Duodenal mucosa (tissue), 2 donors: ENCODE results near the gene ETV6.

Experiments used
- H3K27ac ChIP-seq: one replicate; pipeline ENCODE4 v1.7.0; 2013; ENCODE audit warnings: low read depth, low read length
- H3K27me3 ChIP-seq, 2 donors: one replicate each; pipeline ENCODE4 v1.7.0; 2013; ENCODE audit warnings: low read length in 2 of 2, control low read depth in 1 of 2; ENCODE audit not compliant: insufficient read depth in 2 of 2, control insufficient read depth in 1 of 2
- H3K36me3 ChIP-seq, 2 donors: one replicate each; pipeline ENCODE4 v1.7.0; 2013; ENCODE audit warnings: low read length in 2 of 2, control low read depth in 1 of 2; ENCODE audit not compliant: insufficient read depth in 2 of 2, control insufficient read depth in 1 of 2
- H3K4me1 ChIP-seq, 2 donors: one replicate each; pipeline ENCODE4 v1.7.0; 2013; ENCODE audit warnings: low read length in 2 of 2, control low read depth in 1 of 2; ENCODE audit not compliant: insufficient read depth in 2 of 2, control insufficient read depth in 1 of 2
- H3K4me3 ChIP-seq, 2 donors: one replicate each; pipeline ENCODE4 v1.7.0; 2013; ENCODE audit warnings: low read length in 2 of 2, low read depth in 1 of 2
- H3K9ac ChIP-seq, 2 donors: one replicate each; pipeline ENCODE4 v1.7.0; 2013; ENCODE audit warnings: low read length in 2 of 2, low read depth in 1 of 2
- H3K9me3 ChIP-seq, 2 donors: one replicate each; pipeline ENCODE4 v1.7.0; 2013; ENCODE audit warnings: low read length in 2 of 2, control low read depth in 1 of 2; ENCODE audit not compliant: control insufficient read depth in 1 of 2

The ETV6 gene

GRCh38 chr12:11641522-11641921 is 8.0 kb upstream of the ETV6 start:
- Histone ChIP-seq H3K4me1 (no peaks in the 10 kb centered on the region), H3K27me3 (no peaks in the 10 kb centered on the region), H3K27ac (no peak overlapping the region), H3K36me3 (no peaks in the 10 kb centered on the region), H3K9ac (no peak overlapping the region), H3K4me3 (no peak overlapping the region), H3K9me3 (no peaks in the 10 kb centered on the region)

GRCh38 chr12:11642785-11643184 is 6.7 kb upstream of the ETV6 start:
- no peaks in the 10 kb centered on the region for H3K36me3 ChIP-seq
- no peaks in the 10 kb centered on the region for H3K4me1 ChIP-seq
- no peak overlapping the region for H3K9ac ChIP-seq
- H3K4me3 ChIP-seq = no peak overlapping the region
- H3K27me3 ChIP-seq = no peaks in the 10 kb centered on the region
- no peak overlapping the region for H3K27ac ChIP-seq
- no peaks in the 10 kb centered on the region for H3K9me3 ChIP-seq

GRCh38 chr12:11645391-11645790 is 4.1 kb upstream of the ETV6 start:
- H3K4me3 ChIP-seq = no peak overlapping the region
- H3K9ac ChIP-seq = no peak overlapping the region
- H3K27me3 ChIP-seq = no peaks in the 10 kb centered on the region
- peaks cover 0 to 4% of the 10 kb centered on the region in 2 donors for H3K4me1 ChIP-seq
- no peaks in the 10 kb centered on the region for H3K9me3 ChIP-seq
- H3K27ac ChIP-seq = no peak overlapping the region
- no peaks in the 10 kb centered on the region for H3K36me3 ChIP-seq

GRCh38 chr12:11648514-11649412 is 711 bp upstream of the ETV6 start:
- Histone ChIP-seq H3K27me3 (no peaks in the 10 kb centered on the region), H3K4me1 (peaks cover 18 to 26% of the 10 kb centered on the region in 2 donors), H3K27ac (peak overlapping the region; percentile 91), H3K36me3 (no peaks in the 10 kb centered on the region), H3K9me3 (no peaks in the 10 kb centered on the region), H3K4me3 (peak overlapping the region; percentile 76 to 95), H3K9ac (peak overlapping the region; percentile 35 to 93)

- H3K27ac ChIP-seq = peak overlapping the region; percentile 93
- H3K9me3 ChIP-seq = no peaks in the 10 kb centered on the region
- H3K4me3 ChIP-seq = peak overlapping the region; percentile 79 to 88
- H3K4me1 ChIP-seq = peaks cover 24 to 30% of the 10 kb centered on the region in 2 donors
- peak overlapping the region; percentile 69 to 86 for H3K9ac ChIP-seq
- H3K36me3 ChIP-seq = no peaks in the 10 kb centered on the region
- no peaks in the 10 kb centered on the region for H3K27me3 ChIP-seq
Observed at GRCh38 chr12:11650286-11651281, 1.1 kb downstream of the ETV6 start.

- Histone ChIP-seq H3K27ac (no peak overlapping the region), H3K4me3 (peak overlapping the region; percentile 79 to 88), H3K9ac (peak overlapping the region; percentile 69 to 86), H3K9me3 (no peaks in the 10 kb centered on the region), H3K36me3 (no peaks in the 10 kb centered on the region), H3K27me3 (no peaks in the 10 kb centered on the region), H3K4me1 (peaks cover 27 to 30% of the 10 kb centered on the region in 2 donors)
Observed at GRCh38 chr12:11651381-11651780, 1.9 kb downstream of the ETV6 start.

- Histone ChIP-seq H3K4me1 (peaks cover 29 to 30% of the 10 kb centered on the region in 2 donors), H3K4me3 (peak overlapping the region; percentile 79 to 88), H3K27ac (peak overlapping the region; percentile 22), H3K36me3 (no peaks in the 10 kb centered on the region), H3K9me3 (no peaks in the 10 kb centered on the region), H3K27me3 (no peaks in the 10 kb centered on the region), H3K9ac (peak overlapping the region; percentile 69 to 86)
Observed at GRCh38 chr12:11651785-11652184, 2.3 kb downstream of the ETV6 start.

- no peaks in the 10 kb centered on the region for H3K36me3 ChIP-seq
- no peaks in the 10 kb centered on the region for H3K27me3 ChIP-seq
- no peaks in the 10 kb centered on the region for H3K9me3 ChIP-seq
- peak overlapping the region; percentile 69 to 86 for H3K9ac ChIP-seq
- H3K27ac ChIP-seq = peak overlapping the region; percentile 22
- H3K4me3 ChIP-seq = peak overlapping the region; percentile 79 to 88
- H3K4me1 ChIP-seq = peaks cover 29 to 30% of the 10 kb centered on the region in 2 donors
Observed at GRCh38 chr12:11652351-11653040, 3.0 kb downstream of the ETV6 start.

- no peaks in the 10 kb centered on the region for H3K9me3 ChIP-seq
- H3K27ac ChIP-seq = peak overlapping the region; percentile 22
- H3K9ac ChIP-seq = peak overlapping the region; percentile 16 to 86
- H3K4me3 ChIP-seq = peak overlapping the region; percentile 79 to 88
- H3K27me3 ChIP-seq = no peaks in the 10 kb centered on the region
- H3K4me1 ChIP-seq = peaks cover 28 to 29% of the 10 kb centered on the region in 2 donors
- no peaks in the 10 kb centered on the region for H3K36me3 ChIP-seq
Observed at GRCh38 chr12:11653215-11653753, 3.8 kb downstream of the ETV6 start.
